Measurements from ENCODE around the gene ST3GAL5.
"Not testable (repeated sequence)": the region's sequence is repeated elsewhere in the genome, so short reads cannot be mapped to it uniquely, and the experiment has no call there.

The ST3GAL5 gene

GRCh38 chr2:85886141-85886540 is 2.6 kb downstream of the ST3GAL5 start:
- no peaks in the 10 kb centered on the region for H3K36me3 ChIP-seq (ENCODE audit: insufficient read depth, insufficient read length, low read length)
- H3K9ac ChIP-seq (ENCODE audit: insufficient read length, low read depth), result no peak overlapping the region
- TF ChIP-seq YY1 (IDR thresholded peaks at IDR 0.05; ENCODE audit: insufficient read depth, insufficient read length) (no peak), ZNF274 (IDR thresholded peaks at IDR 0.05; ENCODE audit: low read depth, low read length) (no peak), SUZ12 (IDR thresholded peaks at IDR 0.05; ENCODE audit: extremely low read depth, insufficient read depth, insufficient read length) (no peak)

GRCh38 chr2:85881781-85882180 is 7.0 kb downstream of the ST3GAL5 start:
- H3K9ac ChIP-seq (ENCODE audit: insufficient read length, low read depth); DNase-seq (ENCODE audit: low read depth, low spot score); H3K4me3 ChIP-seq (ENCODE audit: insufficient read length, low read depth); H3K4me1 ChIP-seq (ENCODE audit: insufficient read depth, insufficient read length); H3K36me3 ChIP-seq (ENCODE audit: insufficient read depth, insufficient read length, low read length); H3K27me3 ChIP-seq (ENCODE audit: insufficient read depth, insufficient read length): not testable (repeated sequence)
- H3K9me3 ChIP-seq (ENCODE audit: insufficient read depth, low read length), result peaks cover 15% of the 10 kb centered on the region; the same call in 1 of the 2 replicates

More at GRCh38 chr2:85886141-85886540, 2.6 kb downstream of the ST3GAL5 start:
- Histone ChIP-seq H3K9me3 (ENCODE audit: insufficient read depth, low read length) (peaks cover 12% of the 10 kb centered on the region; the same call in 1 of the 2 replicates), H3K4me1 (ENCODE audit: insufficient read depth, insufficient read length) (no peaks in the 10 kb centered on the region), H3K4me3 (ENCODE audit: insufficient read length, low read depth) (no peak overlapping the region), H3K27me3 (ENCODE audit: insufficient read depth, insufficient read length) (peaks cover 35% of the 10 kb centered on the region)
- DNase-seq (ENCODE audit: low read depth, low spot score), result no peak

GRCh38 chr2:85880716-85881328 is 8.0 kb downstream of the ST3GAL5 start:
- H3K9ac ChIP-seq (ENCODE audit: insufficient read length, low read depth); H3K36me3 ChIP-seq (ENCODE audit: insufficient read depth, insufficient read length, low read length); H3K4me1 ChIP-seq (ENCODE audit: insufficient read depth, insufficient read length); H3K4me3 ChIP-seq (ENCODE audit: insufficient read length, low read depth); H3K27me3 ChIP-seq (ENCODE audit: insufficient read depth, insufficient read length); DNase-seq (ENCODE audit: low read depth, low spot score): not testable (repeated sequence)
- peaks cover 15% of the 10 kb centered on the region; the same call in 1 of the 2 replicates for H3K9me3 ChIP-seq (ENCODE audit: insufficient read depth, low read length)

- TF ChIP-seq ZNF274 (IDR thresholded peaks at IDR 0.05; ENCODE audit: low read depth, low read length) (no peak), YY1 (IDR thresholded peaks at IDR 0.05; ENCODE audit: insufficient read depth, insufficient read length) (no peak), SUZ12 (IDR thresholded peaks at IDR 0.05; ENCODE audit: extremely low read depth, insufficient read depth, insufficient read length) (no peak)
- Histone ChIP-seq H3K9ac (ENCODE audit: insufficient read length, low read depth) (no peak overlapping the region), H3K4me3 (ENCODE audit: insufficient read length, low read depth) (no peak overlapping the region), H3K9me3 (ENCODE audit: insufficient read depth, low read length) (peaks cover 15% of the 10 kb centered on the region; the same call in 1 of the 2 replicates), H3K27me3 (ENCODE audit: insufficient read depth, insufficient read length) (no peaks in the 10 kb centered on the region), H3K36me3 (ENCODE audit: insufficient read depth, insufficient read length, low read length) (no peaks in the 10 kb centered on the region), H3K4me1 (ENCODE audit: insufficient read depth, insufficient read length) (no peaks in the 10 kb centered on the region)
- DNase-seq (ENCODE audit: low read depth, low spot score), result no peak
Measured at GRCh38 chr2:85878719-85879370, 9.9 kb downstream of the ST3GAL5 start.

GRCh38 chr2:85875350-85876050 is 13.3 kb downstream of the ST3GAL5 start:
- Histone ChIP-seq H3K36me3 (ENCODE audit: insufficient read depth, insufficient read length, low read length) (no peaks in the 10 kb centered on the region), H3K9me3 (ENCODE audit: insufficient read depth, low read length) (no peaks in the 10 kb centered on the region), H3K4me1 (ENCODE audit: insufficient read depth, insufficient read length) (no peaks in the 10 kb centered on the region), H3K27me3 (ENCODE audit: insufficient read depth, insufficient read length) (no peaks in the 10 kb centered on the region), H3K9ac (ENCODE audit: insufficient read length, low read depth) (no peak overlapping the region), H3K4me3 (ENCODE audit: insufficient read length, low read depth) (no peak overlapping the region)
- DNase-seq (ENCODE audit: low read depth, low spot score), result no peak
- TF ChIP-seq ZNF274 (IDR thresholded peaks at IDR 0.05; ENCODE audit: low read depth, low read length) (no peak), SUZ12 (IDR thresholded peaks at IDR 0.05; ENCODE audit: extremely low read depth, insufficient read depth, insufficient read length) (no peak), YY1 (IDR thresholded peaks at IDR 0.05; ENCODE audit: insufficient read depth, insufficient read length) (no peak)

GRCh38 chr2:85873679-85874078 is 15.1 kb downstream of the ST3GAL5 start:
- H3K4me3 ChIP-seq (ENCODE audit: insufficient read length, low read depth), result no peak overlapping the region
- TF ChIP-seq YY1 (IDR thresholded peaks at IDR 0.05; ENCODE audit: insufficient read depth, insufficient read length) (no peak), SUZ12 (IDR thresholded peaks at IDR 0.05; ENCODE audit: extremely low read depth, insufficient read depth, insufficient read length) (no peak), ZNF274 (IDR thresholded peaks at IDR 0.05; ENCODE audit: low read depth, low read length) (no peak)
- H3K4me1 ChIP-seq (ENCODE audit: insufficient read depth, insufficient read length), result peaks cover 2% of the 10 kb centered on the region
- no peak for DNase-seq (ENCODE audit: low read depth, low spot score)
- no peaks in the 10 kb centered on the region for H3K27me3 ChIP-seq (ENCODE audit: insufficient read depth, insufficient read length)
- no peaks in the 10 kb centered on the region for H3K36me3 ChIP-seq (ENCODE audit: insufficient read depth, insufficient read length, low read length)
- no peaks in the 10 kb centered on the region for H3K9me3 ChIP-seq (ENCODE audit: insufficient read depth, low read length)
- H3K9ac ChIP-seq (ENCODE audit: insufficient read length, low read depth), result no peak overlapping the region

GRCh38 chr2:85872536-85873161 is 16.1 kb downstream of the ST3GAL5 start:
- Histone ChIP-seq H3K9me3 (ENCODE audit: insufficient read depth, low read length) (no peaks in the 10 kb centered on the region), H3K4me3 (ENCODE audit: insufficient read length, low read depth) (no peak overlapping the region), H3K9ac (ENCODE audit: insufficient read length, low read depth) (no peak overlapping the region), H3K36me3 (ENCODE audit: insufficient read depth, insufficient read length, low read length) (no peaks in the 10 kb centered on the region), H3K27me3 (ENCODE audit: insufficient read depth, insufficient read length) (no peaks in the 10 kb centered on the region), H3K4me1 (ENCODE audit: insufficient read depth, insufficient read length) (peaks cover 2% of the 10 kb centered on the region)
- DNase-seq (ENCODE audit: low read depth, low spot score), result no peak
- TF ChIP-seq SUZ12 (IDR thresholded peaks at IDR 0.05; ENCODE audit: extremely low read depth, insufficient read depth, insufficient read length), result no peak
- TF ChIP-seq YY1 (IDR thresholded peaks at IDR 0.05; ENCODE audit: insufficient read depth, insufficient read length), result no peak
- no peak for TF ChIP-seq ZNF274 (IDR thresholded peaks at IDR 0.05; ENCODE audit: low read depth, low read length)
